Mesenteric fat pad (tissue), 1 donor: ENCODE results near the gene LRG1. TPM values are rescaled to one million over a fixed set of nuclear protein-coding genes. Genes with fewer than 3 reads are reported as not detected.

Experiments used
- DNase-seq: peaks from one replicate; pipeline ENCODE4 v3.0.0-alpha.2; 2020; ENCODE audit warnings: low spot score
- total RNA-seq: library from RNA; stranded (reverse); fragmentation: NEBNext Ultra II Directional; extraction: Animal tissue kit (Norgen Biotek cat#: 25700); gene quantifications from one replicate; pipeline ENCODE4 v1.2.1, GENCODE V29; 2021
- donor health status: DM: yes; HTN: yes; CAD: no.

The LRG1 gene
- total RNA-seq, 1 donor from 2014 or later = 4.0 TPM

DNA sequence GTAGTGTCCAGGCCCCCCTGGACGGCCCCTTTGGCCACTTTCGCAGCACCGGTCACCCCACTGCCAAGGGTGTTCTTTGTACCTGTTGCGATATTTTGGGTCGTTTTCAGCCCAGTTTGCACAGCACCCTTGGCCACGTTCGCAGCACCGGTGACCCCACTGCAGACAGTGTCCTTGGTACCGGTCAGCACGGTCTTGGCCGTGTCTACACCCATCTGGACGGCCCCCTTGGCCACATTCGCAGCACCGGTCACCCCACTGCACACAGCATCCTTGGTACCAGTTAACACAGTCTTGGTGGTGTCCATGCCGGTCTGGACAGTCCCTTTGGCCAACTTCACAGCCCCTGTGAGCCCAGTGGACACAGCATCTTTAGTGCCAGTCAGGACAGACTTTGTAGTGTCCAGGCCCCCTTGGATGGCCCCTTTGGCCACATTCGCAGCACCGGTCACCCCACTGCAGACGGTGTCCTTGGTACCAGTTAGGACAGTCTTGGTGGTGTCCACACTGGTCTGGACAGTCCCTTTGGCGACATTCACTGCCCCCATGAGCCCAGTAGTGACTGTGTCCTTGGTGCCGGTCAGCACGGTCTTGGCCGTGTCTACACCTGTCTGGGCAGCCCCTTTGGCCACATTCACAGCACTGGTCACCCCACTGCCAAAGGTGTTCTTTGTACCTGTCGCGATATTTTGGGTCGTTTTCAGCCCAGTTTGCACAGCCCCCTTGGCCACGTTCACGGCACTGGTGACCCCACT is 28.4 kb downstream of the LRG1 start:
- DNase-seq = no peak

DNA sequence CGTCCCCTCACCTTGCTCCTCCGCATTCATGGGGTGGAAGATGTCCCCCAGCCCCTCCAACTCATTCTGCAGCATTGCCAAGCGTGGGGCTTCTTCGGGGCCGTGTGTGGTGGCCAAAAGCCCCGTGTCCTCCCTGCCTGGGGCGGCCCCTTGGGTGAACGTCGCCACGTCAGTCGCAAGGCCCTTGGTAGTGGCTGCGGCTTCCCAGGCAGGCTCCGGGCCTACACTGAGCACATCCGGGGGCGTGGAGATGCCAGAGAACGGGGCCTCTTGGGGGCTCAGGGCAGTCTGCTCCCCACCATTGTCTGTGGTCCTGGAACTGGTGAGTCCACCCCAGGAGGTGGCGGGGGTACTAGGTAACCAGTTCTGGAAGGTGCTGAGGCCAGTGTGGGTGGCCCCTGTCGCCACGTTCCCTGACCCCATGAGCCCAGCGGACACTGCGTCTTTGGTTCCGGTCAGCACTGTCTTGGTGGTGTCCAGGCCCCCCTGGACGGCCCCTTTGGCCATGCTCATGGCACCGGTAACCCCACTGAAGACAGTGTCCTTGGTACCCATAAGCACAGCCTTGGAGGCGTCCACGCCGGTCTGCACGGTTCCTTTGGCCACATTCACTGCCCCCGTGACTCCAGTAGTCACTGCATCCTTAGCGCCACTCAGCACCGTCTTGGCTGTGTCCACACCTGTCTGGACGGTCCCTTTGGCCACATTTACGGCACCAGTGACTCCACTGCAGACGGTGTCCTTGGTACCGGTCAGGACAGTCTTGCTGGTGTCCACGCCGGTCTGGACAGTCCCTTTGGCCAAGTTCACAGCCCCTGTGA is 29.2 kb downstream of the LRG1 start:
- DNase-seq = no peak

DNA sequence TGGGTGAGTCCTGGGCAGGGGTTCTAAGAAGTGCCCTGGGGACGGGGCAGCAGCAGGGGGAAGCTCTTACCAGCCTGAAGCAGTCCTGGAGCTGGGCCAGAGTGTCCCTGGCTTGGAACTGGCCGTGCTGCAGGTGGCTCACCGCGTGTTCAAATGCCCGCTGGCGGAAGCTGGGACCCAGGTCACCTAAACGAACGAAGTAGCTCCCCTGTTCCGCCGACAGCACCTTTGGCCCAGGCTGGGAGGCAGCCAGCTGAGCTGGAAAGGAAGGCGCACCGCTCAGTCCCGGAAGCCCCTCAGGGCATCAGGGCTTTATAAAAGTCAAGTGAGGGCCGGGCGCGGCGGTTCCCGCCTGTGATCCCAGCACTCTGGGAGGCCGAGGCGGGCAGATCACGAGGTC is 31.1 kb downstream of the LRG1 start:
- no peak for DNase-seq

DNA sequence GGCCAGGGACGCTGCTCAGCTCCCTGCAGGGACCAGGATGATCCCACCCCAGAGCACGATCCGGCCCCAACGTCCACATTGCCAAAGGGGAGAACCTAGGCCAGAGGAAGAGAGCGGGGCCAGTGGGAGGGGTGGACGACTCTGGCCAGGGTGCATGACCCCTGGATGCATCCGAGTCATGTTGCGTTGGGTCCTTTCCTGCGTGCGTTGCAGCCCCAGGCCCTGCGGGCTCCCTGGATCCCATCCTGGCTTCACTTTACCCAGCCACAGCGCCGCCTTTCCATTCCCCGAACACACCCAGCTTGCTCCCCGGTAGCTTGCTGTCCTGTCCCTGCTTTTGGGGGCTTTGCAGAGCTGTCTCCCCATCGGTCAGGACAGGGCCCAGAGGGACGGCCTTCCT is 32.0 kb downstream of the LRG1 start:
- no peak for DNase-seq

GRCh38 chr19:4507150-4507452 is 32.7 kb downstream of the LRG1 start:
- no peak for DNase-seq

- DNase-seq = no peak
Measured at GRCh38 chr19:4506449-4507149, 33.2 kb downstream of the LRG1 start.

- DNase-seq = no peak
Measured at GRCh38 chr19:4505570-4506448, 34.0 kb downstream of the LRG1 start.

GRCh38 chr19:4504891-4505569 is 34.8 kb downstream of the LRG1 start:
- no peak for DNase-seq

- DNase-seq = no peak
Measured at GRCh38 chr19:4504297-4504701, 35.5 kb downstream of the LRG1 start.

DNA sequence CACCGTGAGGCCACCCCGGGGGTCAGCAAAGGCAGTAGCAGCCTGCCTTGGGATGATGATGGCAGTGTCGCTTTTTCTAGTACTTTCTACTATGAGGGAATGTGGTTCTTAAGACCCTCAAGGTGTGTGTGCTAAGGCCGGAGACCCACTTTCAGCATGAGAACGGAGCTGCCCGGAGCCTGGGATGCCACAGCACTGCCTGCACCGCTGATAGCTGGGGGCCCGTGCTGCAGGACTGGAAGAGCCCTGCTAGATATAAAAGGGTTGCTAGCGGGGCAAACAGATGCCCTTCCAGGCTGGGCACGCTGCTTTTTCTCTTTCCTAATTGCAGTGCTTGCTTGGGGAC is 36.0 kb downstream of the LRG1 start:
- no peak for DNase-seq

DNA sequence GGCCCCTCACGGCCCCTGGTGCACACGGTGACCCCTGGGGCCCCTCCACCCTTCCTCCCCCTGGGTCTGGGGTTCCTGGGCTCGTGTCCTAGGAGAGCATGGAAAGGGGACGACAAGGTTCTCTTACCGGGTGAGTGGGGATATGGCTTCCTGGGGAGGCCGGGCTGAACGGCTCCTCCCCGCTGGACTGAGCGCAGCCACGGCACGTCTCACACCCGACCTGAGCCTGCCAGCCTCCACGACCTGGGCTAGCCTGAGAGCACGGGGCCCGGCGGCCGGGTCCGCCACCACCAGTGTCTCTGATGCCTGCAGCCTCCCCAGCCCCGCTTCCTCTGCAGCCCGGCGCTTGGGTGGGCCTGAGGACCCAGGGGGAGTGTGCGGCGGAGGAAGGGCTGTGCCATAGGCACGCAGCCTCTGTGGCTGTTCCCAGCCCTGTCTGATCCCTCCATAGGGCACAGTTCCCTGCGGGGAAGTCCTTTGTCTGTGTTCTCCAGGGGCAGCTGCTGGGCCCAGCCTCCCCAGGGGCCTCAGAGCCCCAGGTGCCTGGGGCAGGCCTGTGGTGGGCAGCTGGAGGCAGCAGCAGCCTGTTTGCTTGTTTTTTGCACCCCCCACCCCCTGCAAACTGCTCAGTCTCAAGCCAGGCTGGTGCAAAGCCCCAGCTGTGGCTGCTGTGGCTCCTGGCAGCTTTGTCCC is 36.6 kb downstream of the LRG1 start:
- no peak for DNase-seq

GRCh38 chr19:4502282-4503131 is 37.3 kb downstream of the LRG1 start:
- no peak for DNase-seq

DNA sequence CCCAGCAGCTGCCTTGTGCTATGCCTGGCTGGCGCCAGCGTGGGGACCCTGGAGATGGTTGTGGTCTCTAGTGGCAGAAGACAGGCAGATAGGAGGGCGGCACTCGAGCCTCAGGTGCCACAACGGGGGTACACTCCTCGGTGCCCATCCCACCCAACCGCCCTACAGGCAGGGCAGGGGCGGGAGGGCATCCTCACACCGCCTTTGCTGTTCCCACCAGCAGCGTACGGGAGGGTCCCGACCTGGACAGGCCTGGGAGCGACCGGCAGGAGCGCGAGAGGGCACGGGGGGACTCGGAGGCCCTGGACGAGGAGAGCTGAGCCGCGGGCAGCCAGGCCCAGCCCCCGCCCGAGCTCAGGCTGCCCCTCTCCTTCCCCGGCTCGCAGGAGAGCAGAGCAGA is 38.1 kb downstream of the LRG1 start:
- DNase-seq = no peak

- no peak for DNase-seq
Measured at GRCh38 chr19:4500841-4501591, 38.8 kb downstream of the LRG1 start.

GRCh38 chr19:4499855-4500254 is 40.0 kb downstream of the LRG1 start:
- DNase-seq = no peak

- no peak for DNase-seq
Measured at GRCh38 chr19:4499318-4499717, 40.5 kb downstream of the LRG1 start.

DNA sequence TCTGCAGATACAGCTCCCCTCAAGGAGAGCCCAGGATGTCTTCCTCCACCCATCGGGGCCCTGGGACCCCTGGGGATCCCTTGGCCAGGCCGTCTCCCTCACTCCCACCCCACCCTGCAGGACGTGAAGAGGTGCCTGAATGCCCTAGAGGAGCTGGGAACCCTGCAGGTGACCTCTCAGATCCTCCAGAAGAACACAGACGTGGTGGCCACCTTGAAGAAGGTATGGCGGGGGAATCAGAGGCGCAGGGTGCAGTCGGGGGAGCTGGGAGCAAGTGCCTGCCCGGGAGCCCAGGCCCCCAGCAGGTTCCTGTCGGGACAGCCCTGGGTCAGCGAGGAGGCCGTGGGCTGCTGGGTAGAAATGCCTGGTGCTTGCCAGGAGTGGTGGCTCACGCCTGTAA is 41.1 kb downstream of the LRG1 start:
- DNase-seq = no peak

DNA sequence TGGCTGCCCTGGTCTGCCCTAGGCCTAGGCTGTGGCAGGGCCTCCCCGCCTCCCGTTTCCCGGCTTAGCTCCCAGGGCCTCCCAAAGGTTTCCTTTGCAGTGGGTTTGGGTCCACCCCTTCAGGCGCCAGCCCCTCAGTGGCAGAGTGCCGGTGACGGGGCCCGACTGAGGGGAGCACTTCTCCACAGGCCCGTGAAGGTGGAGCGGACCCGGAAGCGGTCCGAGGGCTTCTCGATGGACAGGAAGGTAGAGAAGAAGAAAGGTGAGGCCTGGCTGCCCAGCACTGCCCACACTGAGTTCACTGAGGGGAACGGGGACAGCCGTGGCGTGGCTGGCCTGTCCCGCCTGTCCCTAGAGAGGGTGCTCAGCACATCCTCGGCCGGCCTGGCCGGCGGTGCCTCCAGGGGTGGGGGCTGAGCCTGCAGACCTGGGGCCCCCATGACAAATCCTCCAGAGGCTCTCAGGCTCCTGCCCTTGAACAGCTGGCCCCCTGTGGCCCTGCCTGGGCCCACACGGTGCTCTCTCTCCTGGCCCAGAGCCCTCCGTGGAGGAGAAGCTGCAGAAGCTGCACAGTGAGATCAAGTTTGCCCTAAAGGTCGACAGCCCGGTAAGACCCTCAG is 42.0 kb downstream of the LRG1 start:
- no peak for DNase-seq
